IPS-15b (cell line): ENCODE results near the gene NDRG4.

Source experiments
- H3K27me3 ChIP-seq: one replicate; pipeline ENCODE4 v1.6.1; 2013; ENCODE audit warnings: low read length; ENCODE audit not compliant: control insufficient read depth, insufficient read depth
- H3K36me3 ChIP-seq: one replicate; pipeline ENCODE4 v1.6.1; 2013; ENCODE audit warnings: low read length; ENCODE audit not compliant: control insufficient read depth, insufficient read depth
- H3K4me1 ChIP-seq: one replicate; pipeline ENCODE4 v1.6.1; 2013; ENCODE audit warnings: mild to moderate bottlenecking, low read length; ENCODE audit not compliant: control insufficient read depth, insufficient read depth
- H3K4me3 ChIP-seq: one replicate; pipeline ENCODE4 v1.5.1; 2013; ENCODE audit warnings: low read depth, low read length
- H3K9ac ChIP-seq: one replicate; pipeline ENCODE4 v1.6.1; 2013; ENCODE audit warnings: low read depth, mild to moderate bottlenecking, low read length
- H3K9me3 ChIP-seq: one replicate; pipeline ENCODE4 v1.6.1; 2013; ENCODE audit warnings: mild to moderate bottlenecking, low read length; ENCODE audit not compliant: control insufficient read depth, insufficient read depth

NDRG4 gene

DNA sequence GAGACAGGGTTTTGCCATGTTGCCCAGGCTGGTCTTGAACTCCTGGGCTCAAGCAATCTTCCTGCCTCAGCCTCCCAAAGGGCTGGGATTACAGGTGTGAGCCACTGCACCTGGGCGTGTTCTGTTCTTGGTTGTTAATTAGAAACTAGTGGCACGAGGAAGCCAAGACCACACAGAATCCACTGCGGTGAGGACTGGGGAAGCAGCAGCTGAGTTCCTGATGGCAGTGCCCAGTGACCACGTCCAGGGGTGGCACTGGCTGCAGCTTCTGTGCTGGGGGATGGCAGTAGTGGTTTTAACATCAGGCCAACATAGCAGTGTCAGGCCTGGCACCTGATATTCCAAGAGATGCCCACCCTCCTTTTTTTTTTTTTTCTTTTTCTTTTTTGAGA is 39.7 kb upstream of the NDRG4 start:
- H3K9ac ChIP-seq, result no peak overlapping the region
- no peaks in the 10 kb centered on the region for H3K4me1 ChIP-seq
- no peak overlapping the region for H3K4me3 ChIP-seq
- H3K36me3 ChIP-seq, result no peaks in the 10 kb centered on the region
- peaks cover 33% of the 10 kb centered on the region for H3K27me3 ChIP-seq
- no peaks in the 10 kb centered on the region for H3K9me3 ChIP-seq

DNA sequence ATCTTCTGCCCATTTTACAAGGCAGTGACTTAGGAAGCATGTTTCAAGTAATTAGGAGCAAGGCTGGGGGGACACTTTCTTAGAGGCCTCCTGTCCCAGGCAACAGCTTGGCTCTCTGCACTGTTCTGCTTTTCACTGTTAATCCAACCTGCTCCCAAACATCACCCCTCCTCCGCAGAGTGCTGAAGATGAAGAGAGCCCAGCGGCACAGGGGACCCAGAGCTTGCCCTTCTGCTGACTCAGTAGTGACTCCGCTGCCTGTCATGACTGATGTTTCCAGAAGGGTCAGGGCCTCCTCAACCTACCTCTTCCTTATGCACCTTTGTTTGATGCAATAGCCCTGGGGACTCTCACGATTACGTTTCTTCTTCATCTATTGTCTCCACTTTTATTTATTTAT is 38.9 kb upstream of the NDRG4 start:
- Histone ChIP-seq H3K27me3 (peaks cover 41% of the 10 kb centered on the region), H3K4me1 (no peaks in the 10 kb centered on the region), H3K36me3 (no peaks in the 10 kb centered on the region), H3K9ac (no peak overlapping the region), H3K4me3 (no peak overlapping the region), H3K9me3 (no peaks in the 10 kb centered on the region)

DNA sequence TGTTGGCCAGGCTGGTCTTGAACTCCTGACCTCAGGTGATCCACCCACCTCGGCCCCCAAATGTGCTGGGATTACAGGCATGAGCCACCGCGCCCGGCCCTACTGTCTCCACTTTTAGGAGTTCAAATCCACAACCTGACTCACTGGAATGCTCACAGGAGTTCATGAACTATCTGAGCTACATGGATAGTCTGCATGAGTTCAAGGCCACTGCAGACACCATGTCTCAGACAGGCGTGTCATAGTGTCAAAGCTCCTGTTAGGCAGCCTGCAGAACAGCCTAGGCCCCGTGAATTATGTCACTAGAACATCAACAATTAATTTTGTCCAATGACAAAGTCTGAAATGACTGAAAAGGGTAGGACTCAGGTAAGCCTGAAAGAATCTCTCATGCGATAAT is 38.3 kb upstream of the NDRG4 start:
- H3K36me3 ChIP-seq, result no peaks in the 10 kb centered on the region
- no peaks in the 10 kb centered on the region for H3K9me3 ChIP-seq
- H3K4me3 ChIP-seq, result no peak overlapping the region
- peaks cover 47% of the 10 kb centered on the region for H3K27me3 ChIP-seq
- H3K9ac ChIP-seq, result no peak overlapping the region
- H3K4me1 ChIP-seq, result peaks cover 2% of the 10 kb centered on the region

DNA sequence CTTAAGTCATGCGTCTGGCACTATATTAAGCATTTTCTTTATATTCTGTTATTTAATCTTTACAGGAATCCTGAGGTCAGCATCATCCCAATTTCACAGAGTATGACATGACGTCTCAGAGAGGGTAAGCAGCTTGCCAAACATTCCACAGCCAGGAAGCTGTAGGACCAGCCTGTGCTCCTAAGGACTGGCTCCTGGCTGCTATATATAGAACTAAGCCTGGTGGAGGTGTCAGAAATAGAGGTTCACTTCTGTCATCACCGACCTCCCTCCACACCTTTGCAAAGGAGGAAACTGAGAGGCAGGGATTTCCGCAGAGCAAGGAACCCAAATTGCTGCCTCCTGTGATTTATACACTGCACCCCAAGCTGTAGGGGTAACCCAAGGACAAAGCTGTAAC is 37.9 kb upstream of the NDRG4 start:
- peaks cover 50% of the 10 kb centered on the region for H3K27me3 ChIP-seq
- H3K9ac ChIP-seq, result no peak overlapping the region
- H3K4me1 ChIP-seq, result peaks cover 2% of the 10 kb centered on the region
- no peaks in the 10 kb centered on the region for H3K9me3 ChIP-seq
- no peaks in the 10 kb centered on the region for H3K36me3 ChIP-seq
- H3K4me3 ChIP-seq, result no peak overlapping the region

DNA sequence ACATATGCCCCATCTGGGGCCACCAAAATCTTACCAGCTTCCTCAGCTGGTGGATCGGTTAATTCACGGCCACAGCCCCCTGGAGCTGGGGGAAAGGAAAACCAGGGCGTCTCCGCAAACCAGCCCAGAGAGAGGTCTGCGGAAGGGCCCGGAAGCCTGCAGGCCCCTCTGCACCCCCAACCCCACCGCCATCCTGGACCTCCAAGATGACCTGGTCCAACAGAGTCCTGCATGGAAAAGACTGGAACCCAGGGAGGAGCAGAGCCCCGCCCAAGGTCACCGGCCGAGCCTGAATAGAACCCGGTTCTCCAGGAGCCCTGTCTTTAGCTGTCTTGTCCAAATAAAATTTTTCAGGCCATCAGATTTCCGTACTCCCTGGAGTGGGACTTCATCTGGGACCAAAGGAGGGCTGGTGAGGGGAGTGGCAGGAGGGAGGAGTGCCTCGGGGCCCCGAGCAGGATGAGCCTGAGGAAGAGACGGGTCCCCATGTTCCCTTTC is 37.4 kb upstream of the NDRG4 start:
- no peaks in the 10 kb centered on the region for H3K36me3 ChIP-seq
- H3K4me3 ChIP-seq, result peak overlapping the region; percentile 64
- H3K9me3 ChIP-seq, result no peaks in the 10 kb centered on the region
- peaks cover 2% of the 10 kb centered on the region for H3K4me1 ChIP-seq
- H3K27me3 ChIP-seq, result peaks cover 50% of the 10 kb centered on the region
- H3K9ac ChIP-seq, result no peak overlapping the region

DNA sequence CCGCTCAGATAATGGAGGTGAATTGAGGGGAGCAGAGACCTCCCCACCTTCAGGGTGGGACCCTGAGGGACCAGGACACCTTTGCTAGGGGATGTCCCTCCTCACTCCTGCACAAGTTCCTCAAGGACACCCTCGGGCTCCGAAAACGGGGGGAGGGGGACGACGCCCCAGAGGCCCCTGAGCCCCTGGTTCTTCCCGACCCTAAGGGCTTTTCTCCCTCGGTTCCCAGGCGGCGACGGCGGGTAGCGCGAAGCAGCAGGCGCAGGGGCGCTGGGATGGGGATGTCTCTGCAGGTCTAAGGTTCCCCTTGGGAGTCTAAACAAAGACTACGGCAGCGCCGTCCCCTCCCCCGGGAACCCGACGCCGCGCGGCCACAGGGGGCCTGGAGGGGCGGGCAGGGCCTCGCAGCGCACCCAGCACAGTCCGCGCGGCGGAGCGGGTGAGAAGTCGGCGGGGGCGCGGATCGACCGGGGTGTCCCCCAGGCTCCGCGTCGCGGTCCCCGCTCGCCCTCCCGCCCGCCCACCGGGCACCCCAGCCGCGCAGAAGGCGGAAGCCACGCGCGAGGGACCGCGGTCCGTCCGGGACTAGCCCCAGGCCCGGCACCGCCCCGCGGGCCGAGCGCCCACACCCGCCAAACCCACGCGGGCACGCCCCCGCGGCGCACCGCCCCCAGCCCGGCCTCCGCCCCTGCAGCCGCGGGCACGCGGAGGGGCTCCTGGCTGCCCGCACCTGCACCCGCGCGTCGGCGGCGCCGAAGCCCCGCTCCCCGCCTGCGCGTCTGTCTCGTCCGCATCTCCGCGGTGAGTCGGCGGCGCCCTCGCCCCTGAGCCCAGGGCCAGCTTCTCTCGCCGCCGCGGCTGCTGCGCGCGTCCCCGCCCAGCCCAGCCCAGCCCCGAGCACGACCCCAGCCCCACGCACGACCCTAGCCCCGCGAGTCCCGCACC is 36.7 kb upstream of the NDRG4 start:
- no peaks in the 10 kb centered on the region for H3K36me3 ChIP-seq
- H3K9ac ChIP-seq, result no peak overlapping the region
- H3K9me3 ChIP-seq, result no peaks in the 10 kb centered on the region
- H3K4me1 ChIP-seq, result peaks cover 2% of the 10 kb centered on the region
- H3K27me3 ChIP-seq, result peaks cover 50% of the 10 kb centered on the region
- H3K4me3 ChIP-seq, result peak overlapping the region; percentile 71

DNA sequence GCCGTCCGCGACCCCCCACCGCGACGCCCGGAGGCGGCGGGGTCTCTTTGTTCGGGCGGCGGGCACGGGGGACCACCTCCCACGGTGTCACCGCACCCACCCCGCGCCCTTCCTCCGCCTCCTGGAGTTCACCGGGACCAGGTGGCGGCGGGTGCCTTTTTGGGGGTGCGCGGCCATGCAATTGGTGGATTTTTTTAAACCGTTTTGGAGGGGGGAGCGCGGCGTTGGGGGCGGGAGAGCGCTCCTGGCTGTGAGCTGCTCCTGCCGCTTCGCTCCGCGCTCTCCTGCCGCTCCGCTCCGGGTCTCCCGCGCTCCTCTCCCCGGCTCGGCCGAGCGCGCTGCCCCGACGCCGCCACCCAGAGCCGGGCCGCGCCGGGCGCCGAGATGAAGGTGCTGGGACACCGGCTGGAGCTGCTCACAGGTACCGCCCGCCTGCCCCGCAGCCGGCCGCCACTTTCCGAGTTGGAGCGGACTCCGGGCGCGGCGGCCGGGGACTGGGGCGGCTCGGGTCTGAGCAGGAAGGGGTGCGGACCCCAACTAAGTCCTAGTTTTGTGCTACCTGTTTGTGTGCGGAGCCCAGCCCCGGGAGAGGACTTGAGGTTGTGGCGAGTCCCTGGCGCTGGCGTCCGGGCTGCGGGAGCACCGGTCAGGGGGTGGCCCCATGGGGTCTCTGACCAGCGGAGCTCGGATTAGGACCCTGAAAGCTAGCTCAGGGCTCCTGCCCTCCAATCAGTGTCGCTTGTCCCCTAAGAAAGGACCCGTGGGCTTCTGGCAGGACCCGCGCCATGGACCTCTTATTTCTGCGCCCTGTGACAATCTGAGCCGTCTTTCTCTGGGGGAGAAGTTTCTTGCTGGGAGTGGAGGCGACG is 35.7 kb upstream of the NDRG4 start:
- Histone ChIP-seq H3K4me1 (peaks cover 2% of the 10 kb centered on the region), H3K36me3 (no peaks in the 10 kb centered on the region), H3K9me3 (no peaks in the 10 kb centered on the region), H3K9ac (peak overlapping the region; percentile 24), H3K27me3 (peaks cover 48% of the 10 kb centered on the region), H3K4me3 (peak overlapping the region; percentile 71)

DNA sequence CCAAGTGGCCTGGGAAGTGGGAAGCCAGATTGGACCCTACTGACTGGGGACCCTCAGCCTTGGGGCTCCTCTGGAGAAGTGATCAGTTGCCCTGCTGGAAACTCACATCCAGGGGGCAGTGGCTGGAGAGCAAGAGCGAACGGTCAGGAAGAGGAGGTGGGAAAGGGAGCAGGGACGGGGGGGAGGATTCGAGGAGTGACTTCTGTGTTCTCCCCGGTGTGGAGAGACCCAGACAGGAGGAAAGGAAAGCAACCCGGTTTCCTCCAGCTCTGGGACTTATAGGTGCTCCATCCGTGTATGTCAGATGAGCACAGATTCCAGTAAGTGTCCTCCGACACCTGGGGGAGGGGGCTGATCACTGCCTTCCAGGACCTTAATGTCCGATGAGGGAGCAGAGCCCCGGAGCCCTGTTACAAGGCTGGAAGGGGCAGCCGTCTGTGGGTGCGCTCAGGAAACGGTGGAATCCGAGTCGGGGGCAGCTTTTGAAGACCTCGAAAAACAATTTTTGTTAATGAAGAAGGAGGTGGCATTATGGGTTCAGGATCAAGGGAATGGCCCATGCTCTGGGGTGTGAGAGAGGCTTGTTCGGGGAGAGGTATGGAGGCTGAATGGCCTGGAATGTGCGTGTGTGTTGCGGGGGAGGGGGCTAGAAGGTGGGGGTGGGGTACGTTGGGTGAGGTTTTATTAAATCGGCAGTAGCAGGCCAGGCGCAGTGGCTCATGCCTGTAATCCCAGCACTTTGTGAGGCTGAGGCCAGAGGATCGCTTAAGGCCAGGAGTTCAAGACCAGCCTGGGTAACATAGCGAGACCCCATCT is 34.8 kb upstream of the NDRG4 start:
- H3K9me3 ChIP-seq, result no peaks in the 10 kb centered on the region
- peak overlapping the region; percentile 24 for H3K9ac ChIP-seq
- H3K36me3 ChIP-seq, result no peaks in the 10 kb centered on the region
- peak overlapping the region; percentile 71 for H3K4me3 ChIP-seq
- peaks cover 2% of the 10 kb centered on the region for H3K4me1 ChIP-seq
- peaks cover 44% of the 10 kb centered on the region for H3K27me3 ChIP-seq

DNA sequence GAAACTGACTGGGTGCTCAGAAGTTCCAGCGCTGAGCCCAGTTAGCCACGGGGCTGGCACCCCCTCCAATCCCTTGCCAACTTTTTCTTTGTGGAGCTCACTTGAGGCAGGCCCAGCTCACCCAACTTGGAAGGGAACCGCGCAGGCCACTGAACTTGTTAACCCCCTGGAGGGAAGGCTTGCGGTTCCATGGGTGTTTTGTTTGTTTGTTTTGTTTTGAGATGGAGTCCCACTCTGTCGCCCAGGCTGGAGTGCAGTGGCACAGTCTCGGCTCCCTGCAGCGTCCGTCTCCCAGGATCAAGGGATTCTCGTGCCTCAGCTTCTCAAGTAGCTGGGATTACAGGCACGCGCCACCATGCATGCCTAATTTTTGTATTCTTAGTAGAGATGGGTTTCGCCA is 34.1 kb upstream of the NDRG4 start:
- no peaks in the 10 kb centered on the region for H3K36me3 ChIP-seq
- peaks cover 2% of the 10 kb centered on the region for H3K4me1 ChIP-seq
- H3K9me3 ChIP-seq, result no peaks in the 10 kb centered on the region
- peaks cover 44% of the 10 kb centered on the region for H3K27me3 ChIP-seq
- H3K9ac ChIP-seq, result no peak overlapping the region
- peak overlapping the region; percentile 71 for H3K4me3 ChIP-seq

DNA sequence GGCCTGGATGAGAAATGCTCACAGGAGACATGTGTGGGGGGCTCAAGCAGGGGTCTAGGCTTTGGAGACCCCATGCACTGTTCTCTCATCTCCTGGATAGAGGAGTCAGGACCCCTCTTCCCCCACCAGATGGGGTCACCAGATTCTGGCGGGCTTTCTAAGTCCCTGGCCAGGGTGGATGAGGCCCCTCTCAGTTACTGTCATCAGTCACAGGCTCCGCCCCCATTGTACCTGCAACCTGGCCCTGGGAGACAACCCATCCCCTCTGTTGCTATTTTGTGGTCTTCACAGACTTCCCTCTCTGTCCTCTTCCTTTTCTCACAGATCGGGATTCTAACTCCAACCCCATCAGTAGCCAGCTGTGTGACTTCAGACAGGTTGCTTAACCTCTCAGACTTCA is 33.5 kb upstream of the NDRG4 start:
- no peaks in the 10 kb centered on the region for H3K9me3 ChIP-seq
- no peak overlapping the region for H3K4me3 ChIP-seq
- H3K27me3 ChIP-seq, result peaks cover 41% of the 10 kb centered on the region
- H3K36me3 ChIP-seq, result no peaks in the 10 kb centered on the region
- peaks cover 2% of the 10 kb centered on the region for H3K4me1 ChIP-seq
- no peak overlapping the region for H3K9ac ChIP-seq

DNA sequence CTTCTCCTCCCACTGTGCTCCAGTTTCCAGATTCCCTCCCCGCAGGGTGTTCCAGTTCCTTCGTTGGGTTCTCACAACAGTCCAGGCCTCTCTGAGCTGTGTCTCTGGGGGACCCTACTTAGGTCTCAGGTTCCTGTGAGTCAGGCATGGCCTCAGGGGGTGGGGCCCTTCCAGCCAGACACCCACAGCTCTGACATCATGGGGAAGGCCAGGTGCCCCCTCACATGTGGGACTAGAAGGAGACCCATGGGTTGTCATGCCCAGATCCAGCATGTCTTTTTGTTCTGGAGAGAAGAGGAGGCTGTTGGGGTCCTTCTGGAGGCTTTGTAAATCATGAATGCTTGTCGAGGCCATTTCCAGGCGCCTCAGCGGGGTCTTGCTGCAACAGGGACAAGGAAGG is 32.0 kb upstream of the NDRG4 start:
- no peaks in the 10 kb centered on the region for H3K36me3 ChIP-seq
- H3K9ac ChIP-seq, result no peak overlapping the region
- peaks cover 28% of the 10 kb centered on the region for H3K27me3 ChIP-seq
- no peaks in the 10 kb centered on the region for H3K9me3 ChIP-seq
- peaks cover 2% of the 10 kb centered on the region for H3K4me1 ChIP-seq
- H3K4me3 ChIP-seq, result no peak overlapping the region
